Activated T-helper 2 cell treated with anti-CD3 and anti-CD28 coated beads, Interferon-gamma antibody, Interleukin-2, Interleukin-4, amounts not matched to agents 10 μg/mL and 5 μg/mL and 100 μg/mL, durations not matched to agents 14 hours and 24 hours and 36 hours (primary cell): ENCODE measurements around the gene HSFY1. TPM values are rescaled to one million over a fixed set of nuclear protein-coding genes. Genes with fewer than 3 reads are reported as not detected.
"Not testable (repeated sequence)": the region's sequence is repeated elsewhere in the genome, so short reads cannot be mapped to it uniquely, and the experiment has no call there.

Source experiments
- DNase-seq: peaks from one replicate; pipeline ENCODE4 v3.0.0; 2021; ENCODE audit warnings: low spot score
- H3K27ac Mint-ChIP-seq: one replicate; pipeline ENCODE4 v1.8.0; 2021; ENCODE audit warnings: mixed read lengths
- H3K27me3 Mint-ChIP-seq: one replicate; pipeline ENCODE4 v1.8.0; 2021; ENCODE audit warnings: low read depth, mixed read lengths
- H3K36me3 Mint-ChIP-seq: one replicate; pipeline ENCODE4 v1.8.0; 2021; ENCODE audit warnings: low read depth, mixed read lengths
- H3K4me1 Mint-ChIP-seq: one replicate; pipeline ENCODE4 v1.8.0; 2021; ENCODE audit warnings: low read depth, mixed read lengths
- H3K4me3 Mint-ChIP-seq: one replicate; pipeline ENCODE4 v1.8.0; 2021; ENCODE audit warnings: low read depth, mild to moderate bottlenecking, moderate library complexity, mixed read lengths
- H3K9me3 Mint-ChIP-seq: one replicate; pipeline ENCODE4 v1.8.0; 2021; ENCODE audit warnings: mixed read lengths
- intact Hi-C: fragments of 100-400 bp; cut with micrococcal nuclease; formaldehyde crosslinking; loops from one replicate; pipeline ENCODE4 v1.15.1; 2023
- total RNA-seq: library from RNA; stranded (reverse); gene quantifications from 2 replicates; pipeline ENCODE4 v1.2.3, GENCODE V29; 2022

HSFY1 gene
- not detected in 2 replicates for total RNA-seq

- H3K27me3 Mint-ChIP-seq, intact Hi-C loops, H3K9me3 Mint-ChIP-seq, H3K4me1 Mint-ChIP-seq, DNase-seq, H3K4me3 Mint-ChIP-seq, H3K27ac Mint-ChIP-seq, H3K36me3 Mint-ChIP-seq: not testable (repeated sequence)
These were observed at the start of gene HSFY1 for GRCh38 chrY:18546420-18546819. HSFY1 (plus strand) TSS chrY:18546720; CDS start chrY:18546788, 68 bp downstream.

- H3K36me3 Mint-ChIP-seq, H3K9me3 Mint-ChIP-seq, H3K27me3 Mint-ChIP-seq, H3K27ac Mint-ChIP-seq, H3K4me3 Mint-ChIP-seq, intact Hi-C loops, DNase-seq, H3K4me1 Mint-ChIP-seq: not testable (repeated sequence)
These were observed 42.3 kb upstream of the HSFY1 start for GRCh38 chrY:18504266-18504665.

GRCh38 chrY:18530995-18531655 is 15.4 kb upstream of the HSFY1 start:
- H3K9me3 Mint-ChIP-seq, H3K27me3 Mint-ChIP-seq, DNase-seq, H3K4me1 Mint-ChIP-seq, H3K4me3 Mint-ChIP-seq, H3K27ac Mint-ChIP-seq, H3K36me3 Mint-ChIP-seq, intact Hi-C loops: not testable (repeated sequence)

GRCh38 chrY:18538952-18539351 is 7.6 kb upstream of the HSFY1 start:
- H3K9me3 Mint-ChIP-seq, intact Hi-C loops, H3K27ac Mint-ChIP-seq, H3K4me3 Mint-ChIP-seq, H3K4me1 Mint-ChIP-seq, H3K27me3 Mint-ChIP-seq, DNase-seq, H3K36me3 Mint-ChIP-seq: not testable (repeated sequence)

GRCh38 chrY:18553132-18553531 is 6.6 kb downstream of the HSFY1 start:
- H3K27me3 Mint-ChIP-seq, H3K27ac Mint-ChIP-seq, intact Hi-C loops, DNase-seq, H3K4me1 Mint-ChIP-seq, H3K9me3 Mint-ChIP-seq, H3K36me3 Mint-ChIP-seq, H3K4me3 Mint-ChIP-seq: not testable (repeated sequence)

- intact Hi-C loops, H3K27ac Mint-ChIP-seq, DNase-seq, H3K4me3 Mint-ChIP-seq, H3K36me3 Mint-ChIP-seq, H3K9me3 Mint-ChIP-seq, H3K4me1 Mint-ChIP-seq, H3K27me3 Mint-ChIP-seq: not testable (repeated sequence)
These were observed 19.4 kb downstream of the HSFY1 start for GRCh38 chrY:18565915-18566314.

Other genes with a start within 250 kb of the HSFY1 start
- gene HSFY2, start 227.0 kb downstream of the HSFY1 start, total RNA-seq: not detected in 2 replicates